DOHH2 (cell line): ENCODE measurements around the gene HTRA2.

Source experiments
- H3F3A ChIP-seq: fragments of 200-600 bp; sonication (generic), shearing (Covaris generic); 2 replicates; pipeline ENCODE4 v1.6.0; 2016; ENCODE audit warnings: antibody characterized with exemption, mild to moderate bottlenecking; ENCODE audit not compliant: control insufficient read depth, insufficient read depth
- H3K27ac ChIP-seq: fragments of 200-600 bp; sonication (generic); 2 replicates; pipeline ENCODE4 v1.5.1; 2014; ENCODE audit warnings: low read depth, mild to moderate bottlenecking, low read length, moderate library complexity
- H3K27me3 ChIP-seq: fragments of 200-600 bp; sonication (generic); 2 replicates; pipeline ENCODE4 v1.6.1; 2014; ENCODE audit warnings: mild to moderate bottlenecking, low read length, mixed read lengths; ENCODE audit not compliant: control insufficient read depth
- H3K36me3 ChIP-seq: fragments of 200-600 bp; sonication (generic); 2 replicates; pipeline ENCODE4 v1.6.1; 2014; ENCODE audit warnings: mild to moderate bottlenecking, low read length, moderate library complexity, mixed read lengths; ENCODE audit not compliant: control insufficient read depth
- H3K4me1 ChIP-seq: fragments of 200-600 bp; sonication (generic); 2 replicates; pipeline ENCODE4 v1.6.1; 2014; ENCODE audit warnings: mild to moderate bottlenecking, low read length, mixed read lengths; ENCODE audit not compliant: control insufficient read depth
- H3K4me2 ChIP-seq: fragments of 200-600 bp; sonication (generic); 2 replicates; pipeline ENCODE4 v1.6.0; 2014; ENCODE audit warnings: mild to moderate bottlenecking, low read length, moderate library complexity
- H3K4me3 ChIP-seq: fragments of 200-600 bp; sonication (generic); 2 replicates; pipeline ENCODE4 v1.5.1; 2014; ENCODE audit warnings: mild to moderate bottlenecking, low read length, mixed read lengths
- H3K79me2 ChIP-seq: fragments of 200-600 bp; sonication (generic); 2 replicates; pipeline ENCODE4 v1.6.1; 2014; ENCODE audit warnings: mild to moderate bottlenecking, low read length, mixed read lengths; ENCODE audit not compliant: control insufficient read depth
- H3K9me2 ChIP-seq: fragments of 200-600 bp; sonication (generic); replicated peaks from 2 replicates; pipeline ENCODE4 v1.6.1; 2014; ENCODE audit warnings: mild to moderate bottlenecking, low read length, mixed read lengths; ENCODE audit not compliant: control insufficient read depth
- H3K9me3 ChIP-seq: fragments of 200-600 bp; sonication (generic); 2 replicates; pipeline ENCODE4 v1.6.1; 2014; ENCODE audit warnings: antibody characterized with exemption, low read length, mixed read lengths; ENCODE audit not compliant: control insufficient read depth, insufficient read depth
- H4K20me1 ChIP-seq: fragments of 200-600 bp; sonication (generic); 2 replicates; pipeline ENCODE4 v1.6.0; 2014; ENCODE audit warnings: low read depth, mild to moderate bottlenecking, antibody characterized with exemption, low read length, moderate library complexity; ENCODE audit not compliant: control insufficient read depth, insufficient read depth
- CTCF ChIP-seq: fragments of 200-600 bp; sonication (generic); IDR thresholded peaks from one replicate; pipeline ENCODE4 v1.5.1; 2014; ENCODE audit warnings: antibody characterized with exemption, mild to moderate bottlenecking, low read depth, low read length; ENCODE audit not compliant: poor library complexity, severe bottlenecking
- EZH2phosphoT487 ChIP-seq: fragments of 200-600 bp; sonication (generic); IDR thresholded peaks from 2 replicates; pipeline ENCODE4 v1.6.1; 2017; ENCODE audit warnings: borderline replicate concordance, mild to moderate bottlenecking, antibody characterized with exemption, low read length, moderate library complexity, mixed read lengths

The HTRA2 gene

DNA sequence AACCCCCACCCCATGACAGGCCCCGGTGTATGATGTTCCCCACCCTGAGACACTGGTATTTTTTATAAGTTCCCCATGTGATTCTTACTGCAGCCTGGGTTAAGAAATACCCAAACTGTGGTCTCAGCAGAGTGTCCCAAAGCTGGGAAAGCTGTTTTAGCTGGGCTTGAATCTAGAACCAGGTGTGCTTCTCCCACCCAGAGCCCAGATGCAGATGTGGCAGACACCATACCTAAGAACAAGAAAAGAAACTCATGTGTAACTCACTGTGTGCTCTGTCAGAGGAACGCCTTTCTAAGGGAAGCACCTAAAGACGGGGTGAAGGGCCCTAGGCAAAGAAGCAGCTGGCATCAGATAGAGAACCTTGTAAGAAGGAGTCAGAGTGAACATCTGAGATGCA lies 48.7 kb downstream of the HTRA2 start:
- Histone ChIP-seq H3K9me2 (no peaks in the 10 kb centered on the region), H4K20me1 (no peaks in the 10 kb centered on the region), H3K79me2 (no peaks in the 10 kb centered on the region), H3K36me3 (no peaks in the 10 kb centered on the region), H3K9me3 (no peaks in the 10 kb centered on the region), H3K4me2 (no peak overlapping the region), H3K4me3 (no peak overlapping the region), H3K4me1 (peaks cover 29% of the 10 kb centered on the region), H3K27me3 (no peaks in the 10 kb centered on the region), H3K27ac (no peak overlapping the region), H3F3A (peaks cover 11% of the 10 kb centered on the region; the same call in 1 of the 2 replicates)
- TF ChIP-seq EZH2phosphoT487 (no peak), CTCF (no peak)

DNA sequence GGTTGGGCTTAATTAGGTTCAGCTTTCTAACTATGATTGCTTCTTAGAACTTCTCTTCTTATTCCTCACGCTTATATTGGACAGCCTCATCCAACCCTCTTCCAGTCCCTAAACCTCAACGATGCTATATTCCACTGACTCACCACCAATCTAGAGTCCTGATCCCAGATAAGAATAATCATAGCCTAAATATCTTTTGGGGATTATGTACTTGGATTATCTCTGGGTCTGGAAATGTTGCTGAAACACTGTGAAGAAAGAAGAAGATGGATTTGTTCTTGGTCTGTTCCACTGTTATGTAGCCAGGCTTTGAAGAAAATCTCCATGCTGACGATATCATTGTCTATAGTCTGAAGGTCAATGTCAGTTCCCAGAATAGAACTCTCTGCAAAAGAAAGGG lies 51.7 kb downstream of the HTRA2 start:
- H3K9me2 ChIP-seq, result no peaks in the 10 kb centered on the region
- peaks cover 20% of the 10 kb centered on the region for H3K4me1 ChIP-seq
- H3K27me3 ChIP-seq, result no peaks in the 10 kb centered on the region
- H3K27ac ChIP-seq, result no peak overlapping the region
- H3F3A ChIP-seq, result no peaks in the 10 kb centered on the region
- no peak for TF ChIP-seq CTCF
- no peak for TF ChIP-seq EZH2phosphoT487
- no peak overlapping the region for H3K4me2 ChIP-seq
- H4K20me1 ChIP-seq, result no peaks in the 10 kb centered on the region
- no peaks in the 10 kb centered on the region for H3K9me3 ChIP-seq
- H3K4me3 ChIP-seq, result no peak overlapping the region
- no peaks in the 10 kb centered on the region for H3K36me3 ChIP-seq
- no peaks in the 10 kb centered on the region for H3K79me2 ChIP-seq

DNA sequence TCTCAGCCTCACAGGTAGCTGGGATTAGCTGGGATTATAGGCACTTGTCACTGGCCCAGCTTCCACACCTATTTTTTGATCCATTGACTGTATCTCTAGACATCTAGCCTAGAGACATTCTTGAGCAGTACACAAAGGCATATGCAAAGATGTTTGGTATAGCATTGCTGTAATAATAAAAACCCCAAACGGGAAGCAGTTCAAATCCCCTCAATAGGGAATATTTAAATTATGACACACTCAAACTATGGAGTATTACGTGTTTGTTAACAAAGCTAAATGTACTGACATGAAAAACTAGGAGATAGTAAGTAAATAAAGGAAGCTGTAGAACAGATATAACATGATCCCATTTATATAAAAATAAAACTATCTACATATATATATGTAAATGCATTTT lies 52.5 kb downstream of the HTRA2 start:
- H3K4me1 ChIP-seq, result peaks cover 15% of the 10 kb centered on the region
- H3K27ac ChIP-seq, result no peak overlapping the region
- H4K20me1 ChIP-seq, result no peaks in the 10 kb centered on the region
- H3K36me3 ChIP-seq, result no peaks in the 10 kb centered on the region
- no peaks in the 10 kb centered on the region for H3K79me2 ChIP-seq
- H3K9me3 ChIP-seq, result no peaks in the 10 kb centered on the region
- H3F3A ChIP-seq, result no peaks in the 10 kb centered on the region
- no peak overlapping the region for H3K4me2 ChIP-seq
- TF ChIP-seq CTCF, result no peak
- TF ChIP-seq EZH2phosphoT487, result no peak
- no peaks in the 10 kb centered on the region for H3K27me3 ChIP-seq
- no peaks in the 10 kb centered on the region for H3K9me2 ChIP-seq
- H3K4me3 ChIP-seq, result no peak overlapping the region
